SK-N-SH (cell line): ENCODE results near the gene F2RL3. TPM values are rescaled to one million over a fixed set of nuclear protein-coding genes. Genes with fewer than 3 reads are reported as not detected.

Experiments used
- CTCF ChIA-PET: fragments of 300-600, 350-600 bp; formaldehyde crosslinking; extraction: SDS; loops from one replicate; lab custom pipeline; 2021; lab: Yijun Ruan, JAX
- POLR2A ChIA-PET: fragments of 350-600 bp; sonication (Branson Sonifier 250); formaldehyde crosslinking; extraction: SDS; loops from one replicate; lab custom pipeline; 2020; ENCODE audit warnings: antibody characterized with exemption, inconsistent platforms; lab: Yijun Ruan, JAX
- DNase-seq: peaks from one replicate; pipeline ENCODE4 v3.0.0; 2012
- H2AFZ ChIP-seq: fragments of 200-600 bp; sonication (generic); 2 replicates; pipeline ENCODE4 v1.8.1; 2016; ENCODE audit warnings: antibody characterized with exemption, mild to moderate bottlenecking, low read depth
- H3F3A ChIP-seq: fragments of 200-600 bp; sonication (generic); replicated peaks from 2 replicates; pipeline ENCODE3; 2016; ENCODE audit warnings: antibody characterized with exemption, mild to moderate bottlenecking; ENCODE audit not compliant: insufficient read depth
- H3K27ac ChIP-seq, 2 experiments: fragments of 200-500 bp in 1 of 2; fragments of 200-600 bp in 1 of 2; sonication (Bioruptor generic) in 1 of 2; sonication (generic), shearing (Covaris generic) in 1 of 2; 2 replicates each; pipeline versions ENCODE4 v1.5.1 to v1.6.1; 2014 to 2016; ENCODE audit warnings: low read depth in 2 of 2, inconsistent platforms in 1 of 2, low read length in 1 of 2, mild to moderate bottlenecking in 1 of 2, mixed read lengths in 1 of 2
- H3K27me3 ChIP-seq: fragments of 200-600 bp; sonication (generic), shearing (Covaris generic); 2 replicates; pipeline ENCODE4 v1.6.1; 2016; ENCODE audit warnings: mixed run types; ENCODE audit not compliant: insufficient read depth
- H3K36me3 ChIP-seq, 2 experiments: fragments of 200-500 bp in 1 of 2; fragments of 200-600 bp in 1 of 2; sonication (Bioruptor generic) in 1 of 2; sonication (generic) in 1 of 2; replicated peaks in 1 of 2; 2 replicates each; pipeline versions ENCODE3 to v1.5.1; 2014 to 2016; ENCODE audit warnings: low read length in 1 of 2, mild to moderate bottlenecking in 1 of 2; ENCODE audit not compliant: insufficient read depth in 2 of 2, control insufficient read depth in 1 of 2
- H3K4me1 ChIP-seq, 2 experiments: fragments of 200-500 bp in 1 of 2; fragments of 200-600 bp in 1 of 2; sonication (Bioruptor generic) in 1 of 2; sonication (generic), shearing (Covaris generic) in 1 of 2; 2 replicates each; pipeline versions ENCODE4 v1.5.1 to v1.6.1; 2014 to 2016; ENCODE audit warnings: low read depth in 1 of 2, low read length in 1 of 2, mixed run types in 1 of 2; ENCODE audit not compliant: insufficient read depth in 2 of 2, control insufficient read depth in 1 of 2
- H3K4me2 ChIP-seq: fragments of 200-600 bp; sonication (generic), shearing (Covaris generic); 2 replicates; pipeline ENCODE4 v1.6.1; 2017; ENCODE audit warnings: mixed run types
- H3K4me3 ChIP-seq, 2 experiments: fragments of 200-500 bp in 1 of 2; fragments of 200-600 bp in 1 of 2; sonication (Bioruptor generic) in 1 of 2; sonication (generic), shearing (Covaris generic) in 1 of 2; 2 replicates each; pipeline versions ENCODE4 v1.5.1 to v1.8.1; 2014 to 2016; ENCODE audit warnings: low read depth in 2 of 2, inconsistent platforms in 1 of 2, low read length in 1 of 2, mild to moderate bottlenecking in 1 of 2, mixed read lengths in 1 of 2, moderate library complexity in 1 of 2
- H3K79me2 ChIP-seq: fragments of 200-600 bp; sonication (generic); 2 replicates; pipeline ENCODE4 v1.8.1; 2017; ENCODE audit warnings: mild to moderate bottlenecking; ENCODE audit not compliant: insufficient read depth
- H3K9ac ChIP-seq: fragments of 200-600 bp; sonication (generic); 2 replicates; pipeline ENCODE4 v1.6.1; 2017; ENCODE audit warnings: mixed run types
- H3K9me2 ChIP-seq: fragments of 200-600 bp; sonication (generic); 2 replicates; pipeline ENCODE4 v1.6.1; 2017; ENCODE audit warnings: mixed run types
- H3K9me3 ChIP-seq: fragments of 200-600 bp; sonication (generic); 2 replicates; pipeline ENCODE4 v1.6.1; 2017; ENCODE audit warnings: mixed run types, mild to moderate bottlenecking, moderate library complexity
- H4K20me1 ChIP-seq: fragments of 200-600 bp; sonication (generic); 2 replicates; pipeline ENCODE4 v1.6.1; 2017; ENCODE audit warnings: mild to moderate bottlenecking, mixed run types; ENCODE audit not compliant: insufficient read depth
- ELF1 ChIP-seq: IDR thresholded peaks from 2 replicates; pipeline ENCODE4 v1.4.0; 2012
- FOSL2 ChIP-seq: IDR thresholded peaks from 2 replicates; pipeline ENCODE4 v1.4.0; 2012; ENCODE audit warnings: low read depth, mild to moderate bottlenecking, moderate library complexity, borderline replicate concordance
- GABPA ChIP-seq: IDR thresholded peaks from 2 replicates; pipeline ENCODE4 v1.4.0; 2012; ENCODE audit warnings: low read depth, mild to moderate bottlenecking
- GATA2 ChIP-seq: sonication (generic); formaldehyde crosslinking; IDR thresholded peaks from 2 replicates; pipeline ENCODE4 v1.5.0; 2020; ENCODE audit warnings: mild to moderate bottlenecking, missing genetic modification reagents
- NFIC ChIP-seq: IDR thresholded peaks from 2 replicates; pipeline ENCODE4 v1.4.0; 2012; ENCODE audit warnings: borderline replicate concordance
- RAD21 ChIP-seq: IDR thresholded peaks from 2 replicates; pipeline ENCODE4 v1.6.1; 2012; ENCODE audit warnings: mild to moderate bottlenecking, low read length
- RCOR1 ChIP-seq: fragments of 150-350 bp; IDR thresholded peaks from 2 replicates; pipeline ENCODE4 v1.6.1; 2017; ENCODE audit warnings: antibody characterized with exemption, low read length
- RFX5 ChIP-seq: IDR thresholded peaks from 2 replicates; pipeline ENCODE4 v1.6.1; 2012; ENCODE audit warnings: mild to moderate bottlenecking, improper control_type of control experiment, low read length
- SMC3 ChIP-seq: IDR thresholded peaks from 2 replicates; pipeline ENCODE4 v1.6.1; 2012; ENCODE audit warnings: low read depth, low read length, improper control_type of control experiment
- YY1 ChIP-seq: IDR thresholded peaks from 2 replicates; pipeline ENCODE4 v1.4.0; 2012; ENCODE audit warnings: low read depth, mild to moderate bottlenecking
- WGBS: methylation state at CpG from one replicate; pipeline ENCODE4 v1.1.6; 2017; ENCODE audit warnings: low lambda C conversion rate; 5-methylcytosine and 5-hydroxymethylcytosine counted together
- polyA plus RNA-seq, 3 experiments: library from polyadenylated mRNA; depleted of rRNA; stranded (reverse); fragments of >200 nt; gene quantifications; 2 replicates each; pipeline ENCODE4 v1.2.3, GENCODE V29; 2012
- TF ChIP-seq, protein P1 (sequence below): IDR thresholded peaks from 2 replicates; pipeline ENCODE4 v1.6.1; 2012; ENCODE audit warnings: mild to moderate bottlenecking, low read depth, low read length, moderate library complexity

Gene F2RL3
- polyA plus RNA-seq, 1 of the 3 experiments (the other 2 are of a cell fraction), result not detected

DNA sequence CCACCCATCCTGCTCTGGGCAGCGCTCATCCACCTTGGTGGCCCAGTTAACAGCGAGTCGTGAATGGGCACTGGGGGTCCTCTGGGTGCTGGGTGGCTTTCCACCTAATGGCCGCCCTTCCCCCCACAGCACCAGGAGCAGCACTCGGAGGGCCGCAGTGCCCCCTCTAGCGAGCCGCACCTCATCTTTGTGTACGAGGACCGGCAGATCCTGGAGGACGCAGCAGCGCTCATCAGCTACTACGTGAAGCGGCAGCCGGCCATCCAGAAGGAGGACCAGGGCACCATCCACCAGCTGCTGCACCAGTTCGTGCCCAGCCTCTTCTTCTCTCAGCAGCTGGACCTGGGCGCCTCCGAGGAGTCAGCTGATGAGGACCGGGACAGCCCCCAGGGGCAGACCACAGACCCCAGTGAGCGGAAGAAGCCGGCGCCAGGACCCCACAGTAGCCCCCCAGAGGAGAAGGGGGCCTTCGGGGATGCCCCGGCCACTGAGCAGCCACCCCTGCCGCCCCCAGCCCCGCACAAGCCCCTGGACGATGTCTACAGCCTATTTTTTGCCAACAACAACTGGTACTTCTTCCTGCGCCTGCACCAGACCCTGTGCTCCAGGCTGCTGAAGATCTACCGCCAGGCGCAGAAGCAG is 19.3 kb upstream of the F2RL3 start:
- Histone ChIP-seq H3K9ac (no peak overlapping the region), H4K20me1 (no peaks in the 10 kb centered on the region), H3K9me3 (no peaks in the 10 kb centered on the region), H3K4me3 (no peak overlapping the region), H3K36me3 (peaks cover 10 to 55% of the 10 kb centered on the region in 2 experiments), H3K27me3 (no peaks in the 10 kb centered on the region), H2AFZ (no peak overlapping the region), H3K27ac (no peak overlapping the region), H3K4me2 (no peak overlapping the region), H3F3A (no peaks in the 10 kb centered on the region), H3K79me2 (0 out of 2 replicates have a peak, but pooled peaks cover 3% of the 10 kb centered on the region), H3K4me1 (no peaks in the 10 kb centered on the region), H3K9me2 (no peaks in the 10 kb centered on the region)
- DNase-seq, result no peak
- no peak for TF ChIP-seq ELF1
- TF ChIP-seq, protein P1, sequence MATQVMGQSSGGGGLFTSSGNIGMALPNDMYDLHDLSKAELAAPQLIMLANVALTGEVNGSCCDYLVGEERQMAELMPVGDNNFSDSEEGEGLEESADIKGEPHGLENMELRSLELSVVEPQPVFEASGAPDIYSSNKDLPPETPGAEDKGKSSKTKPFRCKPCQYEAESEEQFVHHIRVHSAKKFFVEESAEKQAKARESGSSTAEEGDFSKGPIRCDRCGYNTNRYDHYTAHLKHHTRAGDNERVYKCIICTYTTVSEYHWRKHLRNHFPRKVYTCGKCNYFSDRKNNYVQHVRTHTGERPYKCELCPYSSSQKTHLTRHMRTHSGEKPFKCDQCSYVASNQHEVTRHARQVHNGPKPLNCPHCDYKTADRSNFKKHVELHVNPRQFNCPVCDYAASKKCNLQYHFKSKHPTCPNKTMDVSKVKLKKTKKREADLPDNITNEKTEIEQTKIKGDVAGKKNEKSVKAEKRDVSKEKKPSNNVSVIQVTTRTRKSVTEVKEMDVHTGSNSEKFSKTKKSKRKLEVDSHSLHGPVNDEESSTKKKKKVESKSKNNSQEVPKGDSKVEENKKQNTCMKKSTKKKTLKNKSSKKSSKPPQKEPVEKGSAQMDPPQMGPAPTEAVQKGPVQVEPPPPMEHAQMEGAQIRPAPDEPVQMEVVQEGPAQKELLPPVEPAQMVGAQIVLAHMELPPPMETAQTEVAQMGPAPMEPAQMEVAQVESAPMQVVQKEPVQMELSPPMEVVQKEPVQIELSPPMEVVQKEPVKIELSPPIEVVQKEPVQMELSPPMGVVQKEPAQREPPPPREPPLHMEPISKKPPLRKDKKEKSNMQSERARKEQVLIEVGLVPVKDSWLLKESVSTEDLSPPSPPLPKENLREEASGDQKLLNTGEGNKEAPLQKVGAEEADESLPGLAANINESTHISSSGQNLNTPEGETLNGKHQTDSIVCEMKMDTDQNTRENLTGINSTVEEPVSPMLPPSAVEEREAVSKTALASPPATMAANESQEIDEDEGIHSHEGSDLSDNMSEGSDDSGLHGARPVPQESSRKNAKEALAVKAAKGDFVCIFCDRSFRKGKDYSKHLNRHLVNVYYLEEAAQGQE, result no peak
- no peak for TF ChIP-seq YY1
- no peak for TF ChIP-seq NFIC
- TF ChIP-seq GABPA, result no peak
- no peak for TF ChIP-seq RCOR1
- TF ChIP-seq RFX5, result no peak
- TF ChIP-seq SMC3, result no peak
- no peak for TF ChIP-seq RAD21
- no peak for TF ChIP-seq FOSL2
- ChIA-PET CTCF (no interaction called here), POLR2A (no interaction called here)
- WGBS, result 98% methylated on average over 14 of the region's 30 CpGs

DNA sequence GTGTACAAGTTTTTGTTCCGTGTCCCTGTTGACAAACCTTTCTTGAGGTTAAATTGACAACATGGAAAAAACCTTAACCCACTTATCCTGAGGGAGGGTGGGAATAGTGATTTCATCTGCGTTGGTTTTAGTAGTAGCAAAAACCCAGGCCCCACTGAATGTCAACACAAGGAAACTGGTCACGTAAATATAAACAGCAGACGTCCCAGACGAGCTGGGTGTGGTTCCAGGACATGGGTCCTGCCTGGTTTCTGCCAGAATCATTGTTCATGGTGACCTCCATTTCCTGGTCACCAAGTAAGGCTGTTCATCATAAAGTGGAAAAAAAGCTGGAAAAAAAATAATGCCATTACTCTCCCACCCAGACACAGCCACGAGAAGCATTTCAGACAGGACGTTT is 16.9 kb upstream of the F2RL3 start:
- H3K27me3 ChIP-seq, result no peaks in the 10 kb centered on the region
- H4K20me1 ChIP-seq, result peaks cover 5% of the 10 kb centered on the region; the same call in 1 of the 2 replicates
- WGBS, result 91% methylated on average over 7 of the region's 7 CpGs
- H3K9me2 ChIP-seq, result no peaks in the 10 kb centered on the region
- H3K79me2 ChIP-seq, result 0 out of 2 replicates have a peak, but pooled peaks cover 3% of the 10 kb centered on the region
- H3K36me3 ChIP-seq, result peaks cover 8 to 53% of the 10 kb centered on the region in 2 experiments
- CTCF ChIA-PET, result interaction anchor here (1.0 kb wide), 1 partner anchor 57 kb away, joined by 3 read pairs; no protein-coding TSS in a partner anchor
- H3F3A ChIP-seq, result no peaks in the 10 kb centered on the region
- H3K4me1 ChIP-seq, result no peaks in the 10 kb centered on the region
- TF ChIP-seq, protein P1, result no peak
- TF ChIP-seq GATA2 (CRISPR knock-in tag), result no peak
- H3K4me3 ChIP-seq, result no peak overlapping the region
- no peak overlapping the region for H3K27ac ChIP-seq
- H3K9ac ChIP-seq, result no peak overlapping the region
- H3K9me3 ChIP-seq, result no peaks in the 10 kb centered on the region
- H2AFZ ChIP-seq, result no peak overlapping the region
- no peak overlapping the region for H3K4me2 ChIP-seq
- POLR2A ChIA-PET, result no interaction called here
- DNase-seq, result no peak
